Brain microvascular endothelial cell (primary cell): ENCODE data around the gene TENT4B.

Experiments
- DNase-seq: peaks from one replicate; pipeline ENCODE4 v3.0.0-alpha.2; 2020
- H3K27ac ChIP-seq: fragments of 250-450 bp; sonication (Bioruptor Pico); 2 replicates; pipeline ENCODE4 v1.5.1; 2020; ENCODE audit warnings: mild to moderate bottlenecking, moderate library complexity
- H3K27me3 ChIP-seq: fragments of 250-450 bp; sonication (Bioruptor Pico); replicated peaks from 2 replicates; pipeline ENCODE4 v1.5.1; 2020; ENCODE audit warnings: mild to moderate bottlenecking
- H3K36me3 ChIP-seq: fragments of 250-450 bp; sonication (Bioruptor Pico); replicated peaks from 2 replicates; pipeline ENCODE4 v1.5.1; 2020; ENCODE audit warnings: mild to moderate bottlenecking
- H3K4me3 ChIP-seq: 2 replicates; pipeline ENCODE4 v1.5.1; 2011; ENCODE audit warnings: low read depth, mild to moderate bottlenecking, control low read depth, low read length, moderate library complexity
- in situ Hi-C: cut with HindIII; loops from 2 replicates; pipeline ENCODE4 v1.10.0; 2017; ENCODE audit warnings: low sequenced_read_pairs, low pct_ligation_motif_present
- TF ChIP-seq, protein P1 (sequence below): IDR thresholded peaks from 2 replicates; pipeline ENCODE4 v1.5.1; 2011; ENCODE audit warnings: low read depth, mild to moderate bottlenecking, moderate library complexity, low read length, control low read depth, inconsistent platforms; ENCODE audit errors: missing control alignments

The TENT4B gene

DNA sequence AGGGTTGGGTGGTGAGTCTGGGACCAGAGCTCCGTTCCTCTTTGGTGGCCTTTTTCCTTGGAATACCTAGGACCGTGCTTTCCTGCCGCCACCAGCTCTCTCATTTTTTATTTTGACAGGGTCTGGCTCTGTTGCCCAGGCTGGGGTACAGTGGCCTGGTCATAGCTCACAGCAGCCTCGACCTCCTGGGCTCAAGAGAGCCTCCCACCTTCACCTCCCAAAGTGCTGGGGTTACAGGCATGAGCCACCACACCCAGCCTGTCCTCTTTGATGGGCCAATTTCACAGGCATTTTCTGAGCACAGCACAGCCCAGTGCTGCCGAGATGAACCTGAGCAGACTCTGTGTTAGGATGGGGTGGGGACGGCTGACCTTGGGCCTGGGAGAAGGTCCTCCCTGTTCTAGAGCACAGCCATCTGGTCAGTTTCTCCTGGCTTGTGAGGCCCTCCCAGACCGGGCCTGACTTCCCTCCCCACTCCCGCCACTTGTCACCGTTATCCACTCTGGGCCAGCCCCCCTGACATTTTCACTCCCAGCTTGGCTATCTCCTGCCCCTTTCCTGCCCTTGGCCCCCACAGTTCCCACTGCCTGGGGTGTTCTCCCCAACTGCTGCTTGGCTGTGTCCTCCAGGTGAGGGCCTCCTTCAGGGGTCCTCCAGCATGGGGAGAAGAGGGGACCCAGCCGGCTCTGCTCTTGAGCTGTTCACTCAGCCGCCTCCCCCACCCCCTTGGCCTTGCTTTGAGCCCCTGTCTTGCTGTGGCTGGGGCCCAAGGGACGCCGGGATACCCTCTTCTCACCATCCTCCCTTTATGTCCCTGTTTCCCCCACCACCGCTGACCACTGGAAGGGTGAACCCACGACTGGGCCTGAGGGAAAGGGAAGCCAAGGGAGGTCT lies 118.3 kb downstream of the TENT4B start:
- DNase-seq: no peak
- H3K27ac ChIP-seq: no peak overlapping the region
- no peaks in the 10 kb centered on the region for H3K27me3 ChIP-seq
- in situ Hi-C loops: no loop called here
- no peak overlapping the region for H3K4me3 ChIP-seq
- TF ChIP-seq, protein P1, sequence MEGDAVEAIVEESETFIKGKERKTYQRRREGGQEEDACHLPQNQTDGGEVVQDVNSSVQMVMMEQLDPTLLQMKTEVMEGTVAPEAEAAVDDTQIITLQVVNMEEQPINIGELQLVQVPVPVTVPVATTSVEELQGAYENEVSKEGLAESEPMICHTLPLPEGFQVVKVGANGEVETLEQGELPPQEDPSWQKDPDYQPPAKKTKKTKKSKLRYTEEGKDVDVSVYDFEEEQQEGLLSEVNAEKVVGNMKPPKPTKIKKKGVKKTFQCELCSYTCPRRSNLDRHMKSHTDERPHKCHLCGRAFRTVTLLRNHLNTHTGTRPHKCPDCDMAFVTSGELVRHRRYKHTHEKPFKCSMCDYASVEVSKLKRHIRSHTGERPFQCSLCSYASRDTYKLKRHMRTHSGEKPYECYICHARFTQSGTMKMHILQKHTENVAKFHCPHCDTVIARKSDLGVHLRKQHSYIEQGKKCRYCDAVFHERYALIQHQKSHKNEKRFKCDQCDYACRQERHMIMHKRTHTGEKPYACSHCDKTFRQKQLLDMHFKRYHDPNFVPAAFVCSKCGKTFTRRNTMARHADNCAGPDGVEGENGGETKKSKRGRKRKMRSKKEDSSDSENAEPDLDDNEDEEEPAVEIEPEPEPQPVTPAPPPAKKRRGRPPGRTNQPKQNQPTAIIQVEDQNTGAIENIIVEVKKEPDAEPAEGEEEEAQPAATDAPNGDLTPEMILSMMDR: no peak
- H3K36me3 ChIP-seq: no peaks in the 10 kb centered on the region

GRCh38 chr16:50272111-50272571 lies 119.0 kb downstream of the TENT4B start:
- in situ Hi-C loops: no loop called here
- no peak overlapping the region for H3K4me3 ChIP-seq
- DNase-seq: no peak
- no peaks in the 10 kb centered on the region for H3K27me3 ChIP-seq
- TF ChIP-seq, protein P1: no peak
- H3K36me3 ChIP-seq: no peaks in the 10 kb centered on the region
- H3K27ac ChIP-seq: no peak overlapping the region

- in situ Hi-C loops: no loop called here
- no peak overlapping the region for H3K4me3 ChIP-seq
- H3K36me3 ChIP-seq: no peaks in the 10 kb centered on the region
- no peaks in the 10 kb centered on the region for H3K27me3 ChIP-seq
- TF ChIP-seq, protein P1: no peak
- no peak overlapping the region for H3K27ac ChIP-seq
- DNase-seq: no peak
Measured at GRCh38 chr16:50272687-50273381, 119.7 kb downstream of the TENT4B start.

GRCh38 chr16:50273382-50273690 lies 120.2 kb downstream of the TENT4B start:
- TF ChIP-seq, protein P1: no peak
- no peaks in the 10 kb centered on the region for H3K27me3 ChIP-seq
- H3K4me3 ChIP-seq: no peak overlapping the region
- H3K36me3 ChIP-seq: no peaks in the 10 kb centered on the region
- H3K27ac ChIP-seq: no peak overlapping the region
- DNase-seq: no peak
- in situ Hi-C loops: no loop called here

DNA sequence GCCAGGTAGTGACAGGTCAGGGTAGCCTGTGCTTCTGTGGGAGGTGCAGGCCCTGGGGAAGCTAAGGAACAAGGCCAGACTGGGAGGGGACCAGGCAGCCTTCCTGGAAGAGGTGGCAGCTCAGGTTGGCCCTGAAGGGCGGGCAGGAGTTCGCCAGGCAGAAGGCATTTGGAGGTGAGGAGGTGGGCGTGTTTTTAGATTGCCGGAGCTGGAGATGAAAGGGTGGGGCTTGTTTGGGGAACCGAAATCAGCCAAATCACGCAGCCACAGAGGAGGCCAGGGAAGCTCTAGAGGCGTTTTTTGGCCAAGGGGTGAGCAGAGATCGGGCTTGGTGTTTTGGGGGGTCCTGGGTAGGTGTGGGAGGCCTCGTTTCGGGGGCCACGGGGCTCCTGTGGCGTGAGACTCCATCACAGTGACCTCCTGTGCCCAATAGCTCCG lies 120.8 kb downstream of the TENT4B start:
- DNase-seq: no peak
- H3K4me3 ChIP-seq: no peak overlapping the region
- H3K27me3 ChIP-seq: no peaks in the 10 kb centered on the region
- in situ Hi-C loops: no loop called here
- no peaks in the 10 kb centered on the region for H3K36me3 ChIP-seq
- no peak overlapping the region for H3K27ac ChIP-seq
- TF ChIP-seq, protein P1: no peak
